NCI-H146 treated with DMSO at 0.1 percent for 48 hours (cell line): ENCODE data around the gene PLAC8.
"Not testable (repeated sequence)": the region's sequence is repeated elsewhere in the genome, so short reads cannot be mapped to it uniquely, and the experiment has no call there.

Source experiments
- DNase-seq: peaks from one replicate; lab custom pipeline; 2025; ENCODE audit not compliant: unreplicated experiment; lab: John Stamatoyannopoulos, UW

PLAC8 gene

GRCh38 chr4:83114576-83114975 lies at the start of gene PLAC8:
Gene PLAC8 (minus strand): TSS chr4:83114729. CDS start chr4:83107921, 6,808 bp downstream.
- no peak for DNase-seq

- no peak for DNase-seq
Measured at GRCh38 chr4:83153417-83153816, 38.9 kb upstream of the PLAC8 start.

- DNase-seq, result no peak
Measured at GRCh38 chr4:83152746-83153145, 38.2 kb upstream of the PLAC8 start.

- no peak for DNase-seq
Measured at GRCh38 chr4:83151651-83152050, 37.1 kb upstream of the PLAC8 start.

- no peak for DNase-seq
Measured at GRCh38 chr4:83150653-83151330, 36.3 kb upstream of the PLAC8 start.

- DNase-seq, result no peak
Measured at GRCh38 chr4:83149865-83150652, 35.5 kb upstream of the PLAC8 start.

- DNase-seq, result no peak
Measured at GRCh38 chr4:83146841-83147240, 32.3 kb upstream of the PLAC8 start.

- not testable (repeated sequence) for DNase-seq
Measured at GRCh38 chr4:83145776-83146175, 31.2 kb upstream of the PLAC8 start.

- DNase-seq, result no peak
Measured at GRCh38 chr4:83139514-83140156, 25.1 kb upstream of the PLAC8 start.

GRCh38 chr4:83138946-83139345 lies 24.4 kb upstream of the PLAC8 start:
- no peak for DNase-seq

GRCh38 chr4:83132065-83132464 lies 17.5 kb upstream of the PLAC8 start:
- no peak for DNase-seq

GRCh38 chr4:83129264-83129663 lies 14.7 kb upstream of the PLAC8 start:
- no peak for DNase-seq

- DNase-seq, result no peak
Measured at GRCh38 chr4:83128240-83128929, 13.9 kb upstream of the PLAC8 start.

GRCh38 chr4:83125738-83126141 lies 11.2 kb upstream of the PLAC8 start:
- no peak for DNase-seq

- no peak for DNase-seq
Measured at GRCh38 chr4:83124111-83124780, 9.7 kb upstream of the PLAC8 start.

GRCh38 chr4:83121246-83121645 lies 6.7 kb upstream of the PLAC8 start:
- DNase-seq, result no peak

GRCh38 chr4:83118869-83119268 lies 4.3 kb upstream of the PLAC8 start:
- no peak for DNase-seq

GRCh38 chr4:83115656-83116285 lies 1.2 kb upstream of the PLAC8 start:
- no peak for DNase-seq

GRCh38 chr4:83115000-83115399 lies 471 bp upstream of the PLAC8 start:
- DNase-seq, result no peak

GRCh38 chr4:83113429-83113786 lies 1.1 kb downstream of the PLAC8 start:
- no peak for DNase-seq
